GM18508 (cell line): ENCODE results near the gene A4GNT.
"Not testable (repeated sequence)": the region's sequence is repeated elsewhere in the genome, so short reads cannot be mapped to it uniquely, and the experiment has no call there.

Experiments
- ATAC-seq: cut with Tn5 transposase; IDR thresholded peaks from one replicate; pipeline ENCODE4 v1.9.1; 2021; ENCODE audit warnings: moderate number of reproducible peaks; ENCODE audit not compliant: insufficient read depth, unreplicated experiment

Gene A4GNT

DNA sequence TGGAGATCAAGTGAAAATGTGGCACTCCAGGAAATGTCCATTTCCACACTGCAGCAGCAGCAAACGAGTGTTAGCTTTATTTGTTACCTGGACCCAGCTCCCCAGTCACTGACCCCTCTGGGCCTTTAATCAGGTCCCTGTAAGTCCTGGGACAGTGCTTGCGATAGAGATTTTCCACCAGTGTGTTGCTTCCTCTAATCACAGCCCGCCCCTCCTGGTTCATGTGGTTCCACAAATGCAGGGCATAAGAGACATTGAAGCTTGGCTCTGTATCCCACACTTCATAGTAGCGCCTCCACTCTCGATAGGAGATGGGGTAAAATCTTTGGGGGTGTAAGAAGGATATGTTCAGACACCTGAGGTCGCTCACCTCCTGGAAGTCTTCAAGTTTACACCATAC is 8.0 kb downstream of the A4GNT start:
- no peak for ATAC-seq

DNA sequence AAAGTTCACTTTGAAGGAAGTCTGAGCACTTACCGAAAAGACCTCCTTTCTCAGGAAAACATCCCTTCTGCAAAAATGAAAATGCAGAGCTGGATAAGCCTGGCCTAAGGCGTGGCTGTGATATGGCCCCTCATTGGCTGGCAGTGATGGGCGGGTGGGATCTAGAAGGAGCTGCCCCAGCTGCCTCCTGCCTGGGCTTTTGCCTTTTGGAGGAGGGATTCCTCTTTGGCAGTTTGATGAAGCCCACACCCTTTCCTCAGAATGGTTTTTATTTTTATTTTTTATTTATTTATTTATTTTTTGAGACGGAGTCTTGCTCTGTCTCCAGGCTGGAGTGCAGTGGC is 12.8 kb downstream of the A4GNT start:
- no peak for ATAC-seq

- no peak for ATAC-seq
Observed at GRCh38 chr3:138118612-138119422, 13.4 kb downstream of the A4GNT start.

- no peak for ATAC-seq
Observed at GRCh38 chr3:138114988-138115971, 16.9 kb downstream of the A4GNT start, which contains the start of gene DZIP1L. Gene DZIP1L (minus strand): TSS chr3:138115608. CDS start chr3:138103971, 11,637 bp downstream.

- no peak for ATAC-seq
Observed at GRCh38 chr3:138114431-138114918, 17.7 kb downstream of the A4GNT start.

GRCh38 chr3:138113326-138113725 is 18.9 kb downstream of the A4GNT start:
- no peak for ATAC-seq

DNA sequence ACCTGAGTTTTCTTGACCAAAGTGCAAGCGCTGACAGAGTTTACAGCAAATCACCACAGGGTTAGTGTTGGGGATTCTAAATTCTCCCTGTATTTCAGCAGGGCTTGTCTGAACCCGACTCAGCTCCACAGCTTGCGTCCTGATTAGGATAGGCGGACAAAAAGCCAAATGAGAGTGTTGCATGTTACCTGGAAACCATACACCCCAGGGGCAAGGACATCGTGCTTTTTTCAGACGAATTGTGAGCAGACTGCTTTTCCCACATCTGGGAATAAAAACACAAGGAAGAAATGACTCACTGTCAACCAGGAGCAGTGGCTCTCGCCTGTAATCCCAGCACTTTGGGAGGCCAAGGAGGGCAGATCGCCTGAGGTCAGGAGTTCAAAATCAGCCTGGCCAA is 19.8 kb downstream of the A4GNT start:
- ATAC-seq = no peak

DNA sequence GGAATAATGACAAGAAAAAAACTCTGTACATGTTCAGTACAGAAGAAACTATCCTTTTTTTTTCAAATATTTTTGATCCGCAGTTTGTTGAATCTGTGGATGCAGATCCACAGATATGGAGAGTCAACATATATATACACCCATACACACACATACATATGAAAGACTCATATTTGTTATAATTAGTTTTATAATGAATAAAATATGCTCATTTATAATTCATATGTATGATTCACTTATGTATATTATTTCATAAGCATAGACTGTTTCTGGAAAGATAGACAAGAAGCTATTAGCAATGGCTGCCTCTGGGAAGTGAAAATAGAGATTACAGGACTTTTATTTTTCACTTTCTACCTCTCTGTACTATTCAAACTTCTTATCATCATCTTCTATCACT is 26.6 kb downstream of the A4GNT start:
- no peak for ATAC-seq

GRCh38 chr3:138103466-138103865 is 28.7 kb downstream of the A4GNT start:
- ATAC-seq = no peak

DNA sequence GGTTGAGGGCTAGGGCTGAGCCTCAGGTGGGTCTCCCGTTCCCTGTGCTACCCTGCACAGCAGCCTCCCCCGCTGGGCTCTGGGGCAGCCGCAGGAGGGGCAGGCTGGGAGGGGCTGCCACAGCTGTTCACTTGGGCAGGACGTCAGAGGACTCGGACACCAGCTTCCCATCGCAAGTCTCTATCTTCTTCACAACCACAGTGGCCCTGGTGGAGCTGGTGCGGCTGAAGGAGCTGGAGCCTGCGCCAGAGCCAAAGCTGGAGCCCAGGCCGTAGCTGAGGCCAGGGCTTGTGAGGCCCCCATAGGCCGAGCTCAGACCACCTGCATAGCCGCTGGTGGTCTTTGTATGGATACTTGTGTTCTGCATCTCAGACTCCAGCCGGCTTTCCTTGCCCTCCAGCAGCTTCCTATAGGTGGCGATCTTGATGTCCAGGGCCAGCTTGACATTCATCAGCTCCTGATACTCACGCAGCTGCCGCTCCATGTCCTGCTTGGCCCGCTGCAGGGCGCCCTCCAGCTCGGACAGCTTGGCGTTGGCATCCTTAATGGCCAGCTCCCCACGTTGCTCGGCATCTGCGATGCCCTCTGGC is 30.7 kb downstream of the A4GNT start:
- ATAC-seq = not testable (repeated sequence)

GRCh38 chr3:138099417-138099816 is 32.8 kb downstream of the A4GNT start:
- no peak for ATAC-seq

DNA sequence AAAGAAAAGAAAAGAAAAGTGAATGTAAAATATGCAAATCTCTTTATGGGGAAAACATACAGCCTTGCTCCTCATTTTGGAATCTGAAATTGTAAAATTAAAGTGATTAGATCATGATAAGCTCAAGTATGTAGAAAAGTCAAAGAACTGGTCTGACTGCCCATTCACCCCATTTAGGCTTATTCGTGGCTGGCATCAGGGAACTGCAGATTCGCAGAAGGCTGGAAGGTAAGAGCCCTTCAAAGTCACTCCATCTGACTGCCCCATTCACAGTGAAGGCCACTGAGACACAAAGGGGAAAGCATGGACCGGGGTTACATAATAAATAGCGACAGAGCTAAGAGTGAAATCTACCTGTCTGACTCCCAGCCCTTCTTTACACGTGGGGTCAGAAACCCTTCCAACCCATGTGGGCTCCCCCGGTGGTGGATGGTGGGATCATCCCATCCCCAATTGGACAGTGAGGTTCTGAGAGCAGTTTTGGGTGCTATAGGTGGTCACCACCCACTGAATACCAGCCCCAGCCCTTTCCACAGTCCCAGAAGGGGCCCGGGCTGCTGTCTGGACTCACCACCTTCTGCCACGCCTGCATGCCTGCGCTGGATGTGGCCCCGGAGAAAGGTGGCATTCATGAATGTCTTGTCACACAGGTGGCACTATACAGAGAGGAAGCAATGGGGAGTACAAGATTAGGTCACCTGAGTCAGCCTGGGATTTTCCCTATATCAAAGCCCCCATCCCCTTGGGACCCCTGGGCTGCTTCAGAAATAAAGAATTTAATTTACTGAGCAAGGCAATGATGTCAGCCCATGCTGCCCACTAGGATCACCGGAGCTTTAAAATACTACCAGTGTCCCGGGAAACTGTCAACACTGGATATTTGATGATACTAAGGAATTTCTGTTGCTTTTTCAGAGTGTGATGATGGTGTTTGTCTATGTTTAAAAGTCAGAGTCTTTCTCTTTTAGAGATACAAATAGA is 34.7 kb downstream of the A4GNT start:
- ATAC-seq = no peak

DNA sequence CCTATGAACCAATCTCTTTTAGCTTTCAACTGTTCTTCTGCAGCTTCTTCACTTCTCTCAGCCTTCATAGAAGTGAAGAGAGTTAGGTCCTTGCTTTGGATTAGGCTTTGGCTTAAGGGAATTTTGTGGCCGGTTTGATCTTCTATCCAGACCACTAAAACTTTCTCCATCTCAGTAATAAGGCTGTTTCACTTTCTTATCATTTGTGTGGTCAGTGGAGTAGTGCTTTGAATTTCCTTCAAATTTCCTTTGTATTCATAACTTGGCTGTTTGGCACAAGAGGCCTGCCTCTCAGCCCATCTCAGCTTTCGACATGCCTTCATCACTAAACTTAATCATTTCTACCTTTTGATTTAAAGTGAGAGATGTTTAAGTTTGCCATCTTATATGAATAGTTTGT is 38.5 kb downstream of the A4GNT start:
- no peak for ATAC-seq

DNA sequence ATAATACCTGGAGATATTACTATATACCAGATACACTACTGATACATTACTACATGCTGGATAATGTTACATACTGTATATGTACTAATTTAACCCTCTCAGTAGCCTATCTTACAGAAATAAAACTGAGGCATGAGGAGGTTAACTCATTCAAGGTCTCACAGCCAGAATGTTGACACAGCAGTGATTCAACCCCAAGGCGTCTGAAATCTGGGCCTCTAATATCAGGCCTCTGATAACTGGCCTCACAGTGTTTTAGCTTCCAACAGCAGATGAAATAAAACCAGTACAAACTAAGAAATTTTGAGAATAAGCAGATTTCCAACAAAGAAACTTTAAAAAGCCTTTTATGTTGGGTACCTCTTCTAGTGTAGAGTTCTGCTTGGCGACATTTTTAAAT is 40.2 kb downstream of the A4GNT start:
- ATAC-seq = no peak

- no peak for ATAC-seq
Observed at GRCh38 chr3:138089091-138089490, 43.1 kb downstream of the A4GNT start.

GRCh38 chr3:138085745-138086144 is 46.4 kb downstream of the A4GNT start:
- not testable (repeated sequence) for ATAC-seq

DNA sequence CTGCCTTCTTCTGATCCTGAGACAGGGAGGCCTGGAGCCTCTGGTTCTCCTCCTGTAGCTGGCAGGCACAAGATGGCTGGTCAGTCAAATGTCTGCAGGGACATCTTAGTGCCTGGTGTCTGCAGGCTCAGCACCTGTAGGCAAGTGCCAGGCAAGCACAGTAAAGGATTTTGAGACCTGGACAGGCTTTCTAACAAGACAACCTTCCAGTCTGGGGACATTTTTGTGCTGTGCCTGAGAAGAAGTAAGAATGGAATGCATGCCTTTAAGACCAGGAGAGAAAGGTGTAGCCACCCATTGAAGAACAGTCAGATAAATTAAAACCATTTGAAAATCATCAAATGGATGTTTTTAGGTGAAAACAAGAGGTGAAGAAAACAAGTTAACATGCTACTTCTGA is 48.0 kb downstream of the A4GNT start:
- no peak for ATAC-seq

- no peak for ATAC-seq
Observed at GRCh38 chr3:138082992-138083386, 49.2 kb downstream of the A4GNT start.
